SH-SY5Y (cell line): Measurements from ENCODE around the gene SLITRK3.

Experiments used
- GATA2 ChIP-seq: IDR thresholded peaks from 2 replicates; pipeline ENCODE4 v1.6.1; 2011; ENCODE audit warnings: mild to moderate bottlenecking, low read depth, low read length
- GATA3 ChIP-seq: IDR thresholded peaks from 2 replicates; pipeline ENCODE4 v1.6.1; 2011; ENCODE audit warnings: low read depth, mild to moderate bottlenecking, low read length, moderate library complexity

SLITRK3 gene, protein sequence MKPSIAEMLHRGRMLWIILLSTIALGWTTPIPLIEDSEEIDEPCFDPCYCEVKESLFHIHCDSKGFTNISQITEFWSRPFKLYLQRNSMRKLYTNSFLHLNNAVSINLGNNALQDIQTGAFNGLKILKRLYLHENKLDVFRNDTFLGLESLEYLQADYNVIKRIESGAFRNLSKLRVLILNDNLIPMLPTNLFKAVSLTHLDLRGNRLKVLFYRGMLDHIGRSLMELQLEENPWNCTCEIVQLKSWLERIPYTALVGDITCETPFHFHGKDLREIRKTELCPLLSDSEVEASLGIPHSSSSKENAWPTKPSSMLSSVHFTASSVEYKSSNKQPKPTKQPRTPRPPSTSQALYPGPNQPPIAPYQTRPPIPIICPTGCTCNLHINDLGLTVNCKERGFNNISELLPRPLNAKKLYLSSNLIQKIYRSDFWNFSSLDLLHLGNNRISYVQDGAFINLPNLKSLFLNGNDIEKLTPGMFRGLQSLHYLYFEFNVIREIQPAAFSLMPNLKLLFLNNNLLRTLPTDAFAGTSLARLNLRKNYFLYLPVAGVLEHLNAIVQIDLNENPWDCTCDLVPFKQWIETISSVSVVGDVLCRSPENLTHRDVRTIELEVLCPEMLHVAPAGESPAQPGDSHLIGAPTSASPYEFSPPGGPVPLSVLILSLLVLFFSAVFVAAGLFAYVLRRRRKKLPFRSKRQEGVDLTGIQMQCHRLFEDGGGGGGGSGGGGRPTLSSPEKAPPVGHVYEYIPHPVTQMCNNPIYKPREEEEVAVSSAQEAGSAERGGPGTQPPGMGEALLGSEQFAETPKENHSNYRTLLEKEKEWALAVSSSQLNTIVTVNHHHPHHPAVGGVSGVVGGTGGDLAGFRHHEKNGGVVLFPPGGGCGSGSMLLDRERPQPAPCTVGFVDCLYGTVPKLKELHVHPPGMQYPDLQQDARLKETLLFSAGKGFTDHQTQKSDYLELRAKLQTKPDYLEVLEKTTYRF

GRCh38 chr3:165195640-165196576, at the start of gene SLITRK3:
TSS of gene SLITRK3 (minus strand) at chr3:165196384. CDS start at chr3:165190830, 5,554 bp downstream.
- TF ChIP-seq GATA3 = no peak

DNA sequence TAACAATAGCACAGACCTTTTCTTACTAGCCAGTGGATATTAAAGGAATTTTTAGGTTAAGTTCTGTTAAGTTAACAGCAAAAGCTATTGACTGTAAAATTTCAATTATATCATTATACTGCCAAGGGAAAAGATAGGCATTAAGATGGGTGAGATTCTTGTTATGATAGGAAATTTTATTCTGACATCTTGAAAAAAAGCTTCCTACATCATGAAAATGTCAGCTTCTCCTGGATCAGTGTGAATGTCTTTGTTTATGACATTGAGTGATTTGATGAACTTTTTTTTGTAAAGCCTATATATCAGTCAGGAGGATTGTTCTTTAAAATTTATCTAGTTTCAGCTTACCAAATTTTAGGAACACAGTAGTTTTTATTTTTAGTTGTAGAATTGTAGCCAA, 47.4 kb upstream of the SLITRK3 start:
- TF ChIP-seq GATA2 = no peak

DNA sequence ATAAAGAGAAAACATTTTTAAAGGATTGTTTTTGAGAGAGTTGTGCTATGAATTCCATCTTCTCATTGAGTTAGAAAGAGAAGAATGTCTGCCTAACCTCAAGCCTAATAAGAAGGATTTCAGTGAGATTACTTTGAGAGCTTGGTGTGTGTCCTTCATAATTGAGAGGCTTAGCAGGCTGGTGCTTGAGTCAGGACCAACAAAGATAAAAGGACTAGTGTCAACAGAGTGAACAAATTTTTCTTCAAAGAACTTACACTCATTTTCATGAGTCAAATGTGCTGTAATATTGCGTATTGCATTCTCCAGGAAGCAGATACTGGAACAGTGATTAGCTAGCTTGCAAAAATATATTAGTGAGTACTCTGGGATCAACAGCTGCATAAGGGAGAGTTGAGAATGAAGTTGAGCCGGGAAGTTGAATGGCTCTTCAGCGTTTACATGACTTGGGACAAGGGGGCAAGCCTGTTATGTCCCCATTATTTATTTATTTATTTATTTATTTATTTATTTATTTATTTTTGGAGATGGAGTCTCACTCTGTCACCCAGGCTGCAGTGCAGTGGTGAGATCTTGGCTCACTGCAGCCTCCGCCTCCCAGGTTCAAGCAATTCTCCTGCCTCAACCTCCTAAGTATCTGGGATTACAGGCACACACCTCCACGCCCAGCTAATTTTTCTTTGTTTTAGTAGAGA, 37.5 kb upstream of the SLITRK3 start:
- no peak for TF ChIP-seq GATA3
- no peak for TF ChIP-seq GATA2

DNA sequence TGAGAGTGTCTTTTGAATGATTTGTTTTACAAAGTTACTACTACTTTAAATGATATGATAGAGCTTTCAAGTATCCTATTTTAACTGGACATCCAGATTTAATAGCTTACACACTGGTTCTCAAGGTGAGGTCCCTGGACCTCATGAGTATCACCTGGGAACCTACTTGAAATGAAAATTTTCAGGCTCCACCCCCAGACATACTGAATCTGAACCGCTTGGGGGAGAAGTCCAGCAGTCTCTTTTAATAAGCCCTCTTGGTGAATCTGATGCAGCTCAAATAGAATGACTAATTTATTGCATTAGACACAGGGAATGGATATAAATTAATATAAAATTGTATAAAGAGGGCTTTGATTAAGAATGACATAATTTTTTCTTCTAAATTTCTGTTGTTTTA, 29.4 kb upstream of the SLITRK3 start:
- TF ChIP-seq GATA3 (no peak), GATA2 (no peak)

DNA sequence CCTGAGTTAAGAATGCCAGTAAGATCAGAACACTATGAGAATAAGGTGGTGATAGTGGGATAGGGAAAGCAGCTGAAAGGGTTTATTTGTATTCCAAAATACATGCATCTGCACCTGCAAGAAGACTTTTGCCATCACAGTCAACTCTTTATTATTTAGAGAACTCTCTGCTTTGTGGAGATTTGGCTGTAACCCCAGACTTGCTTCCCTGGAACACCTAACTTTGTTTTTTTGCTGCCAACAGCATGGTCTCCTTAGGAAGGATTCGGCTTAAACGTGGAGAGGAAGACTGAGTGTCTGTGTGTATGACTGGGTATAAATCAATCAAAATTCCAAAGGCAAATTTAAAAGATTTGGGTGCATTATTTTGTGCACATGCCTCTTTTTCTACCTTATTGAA, 21.6 kb upstream of the SLITRK3 start:
- TF ChIP-seq GATA2 = no peak
- no peak for TF ChIP-seq GATA3

GRCh38 chr3:165212580-165212979, 16.4 kb upstream of the SLITRK3 start:
- TF ChIP-seq GATA2 = no peak
- TF ChIP-seq GATA3 = no peak

DNA sequence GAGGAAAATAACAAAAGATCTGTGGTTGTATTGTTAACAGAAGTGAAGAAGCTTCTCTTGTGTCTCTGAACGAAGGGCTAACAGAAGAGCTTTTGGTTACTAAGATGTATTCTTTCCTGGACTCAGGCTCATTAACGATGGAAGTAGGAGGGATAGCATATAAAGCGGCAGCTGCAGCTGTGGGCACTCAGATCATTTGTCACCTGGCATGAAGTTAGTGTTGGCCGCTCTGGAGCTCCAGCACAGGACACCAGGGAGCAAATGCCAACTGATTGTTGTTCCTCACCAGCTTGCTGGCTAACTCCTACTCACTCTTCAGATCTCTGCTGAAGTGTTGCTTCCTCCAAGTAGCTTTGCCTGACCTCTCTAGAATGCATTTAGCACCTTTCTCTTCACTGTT, 15.5 kb upstream of the SLITRK3 start:
- no peak for TF ChIP-seq GATA2
- TF ChIP-seq GATA3 = no peak

DNA sequence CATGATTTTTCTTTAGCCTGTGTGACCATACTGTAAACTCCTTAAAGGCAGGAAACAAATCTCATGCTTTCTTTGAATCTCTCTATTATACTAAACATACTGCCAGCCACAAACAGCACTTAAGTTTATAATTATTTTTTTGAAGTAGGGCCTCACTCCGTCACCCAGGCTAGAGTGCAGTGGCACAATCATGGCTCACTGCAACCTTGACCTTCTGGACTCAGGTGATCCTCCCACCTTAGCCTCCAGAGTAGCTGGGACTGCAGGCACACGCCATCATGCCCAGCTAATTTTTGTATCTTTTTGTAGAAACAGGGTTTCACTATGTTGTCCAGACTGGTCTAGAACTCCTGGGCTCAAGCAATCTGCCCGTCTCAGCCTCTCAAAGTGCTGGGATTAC, 14.5 kb upstream of the SLITRK3 start:
- TF ChIP-seq GATA3 (no peak), GATA2 (no peak)

DNA sequence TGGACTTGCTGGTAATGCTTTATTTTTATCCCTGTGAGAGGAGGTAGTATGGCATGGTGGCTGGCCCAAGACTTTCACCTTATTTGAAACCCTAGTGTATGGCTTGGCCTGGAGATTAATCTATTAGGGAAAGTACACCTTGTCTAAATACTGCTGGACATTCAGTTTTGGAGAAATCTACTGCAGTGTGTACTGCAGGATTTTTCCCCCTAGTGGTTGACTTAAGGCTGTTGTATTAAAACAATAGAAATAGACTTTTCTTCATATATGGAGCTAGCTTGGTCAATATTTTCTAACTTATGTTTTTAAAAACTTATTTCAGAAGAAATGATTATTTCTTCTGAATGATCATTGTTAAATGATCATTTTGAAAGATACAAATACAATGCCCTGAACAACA, 13.9 kb upstream of the SLITRK3 start:
- TF ChIP-seq GATA2 (no peak), GATA3 (no peak)

GRCh38 chr3:165206454-165207266, 10.5 kb upstream of the SLITRK3 start:
- TF ChIP-seq GATA3 (no peak), GATA2 (no peak)

DNA sequence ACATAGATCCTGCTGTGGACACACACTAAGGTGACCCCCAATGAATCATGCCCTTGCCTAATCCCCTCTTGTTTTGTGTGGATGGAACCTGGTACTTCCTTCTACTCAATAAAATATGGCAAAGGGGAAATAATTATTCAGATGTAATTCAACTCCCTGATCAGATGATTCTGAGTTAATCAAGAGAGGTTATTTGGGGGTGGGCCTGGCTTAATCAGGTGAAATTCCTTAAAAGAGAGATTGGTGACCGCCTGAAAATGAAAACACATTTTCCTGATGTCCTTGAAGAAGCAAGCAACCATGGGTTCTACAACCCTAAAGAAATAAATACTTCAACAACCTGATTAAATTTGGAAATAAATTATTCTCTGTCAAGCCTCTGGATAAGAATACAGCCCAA, 8.3 kb upstream of the SLITRK3 start:
- TF ChIP-seq GATA3 (no peak), GATA2 (no peak)

- no peak for TF ChIP-seq GATA2
- no peak for TF ChIP-seq GATA3
Observed at GRCh38 chr3:165202995-165203394, 6.8 kb upstream of the SLITRK3 start.

- no peak for TF ChIP-seq GATA2
- no peak for TF ChIP-seq GATA3
Observed at GRCh38 chr3:165201964-165202363, 5.8 kb upstream of the SLITRK3 start.

DNA sequence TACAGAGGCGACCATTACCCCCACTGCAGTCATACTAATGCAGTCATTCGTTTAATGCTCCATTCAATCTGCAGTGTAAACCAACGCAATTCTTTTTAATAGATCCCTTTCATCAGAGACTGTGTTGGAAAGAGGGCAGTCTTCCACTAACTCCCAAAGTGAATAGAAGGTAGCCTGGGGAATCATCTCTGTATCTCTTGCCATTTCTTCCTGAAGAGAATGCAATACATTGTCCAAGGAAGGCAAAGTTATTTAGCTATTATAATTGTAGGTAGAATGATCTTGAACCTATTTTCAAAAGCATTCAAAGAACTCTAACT, 1.3 kb upstream of the SLITRK3 start:
- TF ChIP-seq GATA3 (no peak), GATA2 (no peak)
